Liver (tissue), 9 donors: Measurements from ENCODE around the gene BID. TPM values are rescaled to one million over a fixed set of nuclear protein-coding genes. Genes with fewer than 3 reads are reported as not detected.

Experiments used
- DNase-seq: peaks from one replicate; pipeline ENCODE4 v3.0.0-alpha.2; 2017; ENCODE audit warnings: low spot score
- H3K27ac ChIP-seq, 2 donors: one replicate each; pipeline ENCODE4 v1.7.0; 2013; ENCODE audit warnings: inconsistent platforms in 2 of 2, low read length in 2 of 2, control low read depth in 1 of 2, low read depth in 1 of 2, mild to moderate bottlenecking in 1 of 2
- H3K27me3 ChIP-seq, 4 donors: one replicate each; pipeline versions ENCODE4 v1.6.1 to v1.7.0; 2013; ENCODE audit warnings: low read length in 3 of 4, inconsistent platforms in 1 of 4, mild to moderate bottlenecking in 1 of 4, moderate library complexity in 1 of 4; ENCODE audit not compliant: control insufficient read depth in 4 of 4, insufficient read depth in 4 of 4
- H3K36me3 ChIP-seq, 4 donors: one replicate each; pipeline versions ENCODE4 v1.6.1 to v1.7.0; 2013; ENCODE audit warnings: low read length in 3 of 4, mild to moderate bottlenecking in 3 of 4, low read depth in 1 of 4, moderate library complexity in 1 of 4; ENCODE audit not compliant: control insufficient read depth in 4 of 4, insufficient read depth in 3 of 4
- H3K4me1 ChIP-seq, 4 donors: one replicate each; pipeline versions ENCODE4 v1.6.1 to v1.7.0; 2013; ENCODE audit warnings: low read length in 3 of 4, mild to moderate bottlenecking in 3 of 4, moderate library complexity in 1 of 4; ENCODE audit not compliant: control insufficient read depth in 4 of 4, insufficient read depth in 4 of 4
- H3K4me3 ChIP-seq, 3 donors: one replicate each; pipeline versions ENCODE4 v1.6.1 to v1.7.0; 2013; ENCODE audit warnings: low read length in 3 of 3, control low read depth in 1 of 3, low read depth in 1 of 3, mild to moderate bottlenecking in 1 of 3
- H3K9ac ChIP-seq, 2 donors: one replicate each; pipeline ENCODE4 v1.7.0; 2013; ENCODE audit warnings: low read length in 2 of 2, mild to moderate bottlenecking in 2 of 2, moderate library complexity in 2 of 2, control low read depth in 1 of 2, low read depth in 1 of 2
- H3K9me3 ChIP-seq, 4 donors: one replicate each; pipeline versions ENCODE4 v1.6.1 to v1.7.0; 2013; ENCODE audit warnings: low read length in 3 of 4; ENCODE audit not compliant: control insufficient read depth in 4 of 4
- CTCF ChIP-seq: fragments of 150-350 bp; IDR thresholded peaks from 2 replicates; pipeline ENCODE4 v1.5.1; 2017; ENCODE audit warnings: improper control_type of control experiment, low read depth, low read length; ENCODE audit not compliant: missing input control
- EGR1 ChIP-seq, 2 donors: IDR thresholded peaks; 2 replicates each; pipeline ENCODE4 v1.6.1; 2016 to 2018; ENCODE audit warnings: antibody characterized with exemption in 2 of 2, low read depth in 2 of 2
- FOXA1 ChIP-seq: IDR thresholded peaks from 2 replicates; pipeline ENCODE4 v1.6.1; 2016; ENCODE audit warnings: antibody characterized with exemption
- FOXA2 ChIP-seq: IDR thresholded peaks from 2 replicates; pipeline ENCODE4 v1.6.1; 2016; ENCODE audit warnings: antibody characterized with exemption
- GABPA ChIP-seq, 2 donors: IDR thresholded peaks in 1 of 2; conservative IDR thresholded peaks in 1 of 2; 2 replicates each; pipeline ENCODE4 v1.6.1; 2016; ENCODE audit warnings: antibody characterized with exemption in 2 of 2, mild to moderate bottlenecking in 1 of 2, moderate library complexity in 1 of 2
- HNF4A ChIP-seq, 2 donors: conservative IDR thresholded peaks; 2 replicates each; pipeline ENCODE4 v1.6.1; 2016; ENCODE audit warnings: antibody characterized with exemption in 2 of 2, mild to moderate bottlenecking in 2 of 2
- HNF4G ChIP-seq: IDR thresholded peaks from 2 replicates; pipeline ENCODE4 v1.6.1; 2016; ENCODE audit warnings: antibody characterized with exemption
- JUND ChIP-seq, 2 donors: IDR thresholded peaks; 2 replicates each; pipeline ENCODE4 v1.6.1; 2016; ENCODE audit warnings: antibody characterized with exemption in 2 of 2
- NR2F2 ChIP-seq: IDR thresholded peaks from 2 replicates; pipeline ENCODE4 v1.6.1; 2016; ENCODE audit warnings: antibody characterized with exemption
- RAD21 ChIP-seq, 2 donors: IDR thresholded peaks; 2 replicates each; pipeline ENCODE4 v1.6.1; 2016; ENCODE audit warnings: antibody characterized with exemption in 2 of 2, mild to moderate bottlenecking in 2 of 2
- RXRA ChIP-seq, 2 donors: IDR thresholded peaks; 2 replicates each; pipeline ENCODE4 v1.6.1; 2017 to 2018; ENCODE audit warnings: antibody characterized with exemption in 2 of 2, mild to moderate bottlenecking in 1 of 2
- SP1 ChIP-seq: IDR thresholded peaks from 2 replicates; pipeline ENCODE4 v1.6.1; 2018; ENCODE audit warnings: antibody characterized with exemption, mild to moderate bottlenecking
- TAF1 ChIP-seq: conservative IDR thresholded peaks from 2 replicates; pipeline ENCODE4 v1.6.1; 2016; ENCODE audit warnings: antibody characterized with exemption, mild to moderate bottlenecking
- YY1 ChIP-seq: IDR thresholded peaks from 2 replicates; pipeline ENCODE4 v1.6.1; 2016; ENCODE audit warnings: antibody characterized with exemption, mild to moderate bottlenecking
- whole genome bisulfite sequencing: extraction: QIAGEN DNeasy Blood & Tissue Kit; methylation state at CpG from one replicate; pipeline ENCODE4 v1.1.7; 2013; 5-methylcytosine and 5-hydroxymethylcytosine counted together
- polyA plus RNA-seq, 2 donors: library from polyadenylated mRNA; stranded (reverse) in 1 of 2; unstranded in 1 of 2; fragments of 200-250 nt in 1 of 2; fragments of >200 nt in 1 of 2; fragmentation: Nextera tagmentation in 1 of 2; extraction: Ambion mirVana in 1 of 2; gene quantifications; one replicate each; pipeline versions ENCODE4 v1.2.1 to v1.2.3, GENCODE V29; 2013 to 2015
- total RNA-seq, 2 donors: library from RNA; depleted of rRNA; stranded (reverse); fragments of >200 nt; gene quantifications; one replicate each; pipeline ENCODE4 v1.2.3, GENCODE V29; 2014
- TF ChIP-seq, protein P1 (sequence below): IDR thresholded peaks from 2 replicates; pipeline ENCODE4 v1.6.1; 2016; ENCODE audit warnings: antibody characterized with exemption
- TF ChIP-seq, protein P2 (sequence below): IDR thresholded peaks from 2 replicates; pipeline ENCODE4 v1.6.1; 2016; ENCODE audit warnings: antibody characterized with exemption
- TF ChIP-seq, protein P3 (sequence below): IDR thresholded peaks from 2 replicates; pipeline ENCODE4 v1.6.1; 2016; ENCODE audit warnings: antibody characterized with exemption, mild to moderate bottlenecking
- TF ChIP-seq, protein P4 (sequence below): IDR thresholded peaks from 2 replicates; pipeline ENCODE4 v1.6.1; 2016; ENCODE audit warnings: antibody characterized with exemption
- donor health status: healthy.
- donor health status: healthy.
- donor health status: healthy.
- donor health status: healthy.
- donor health status: healthy.

Gene BID
- total and polyA plus RNA-seq, 4 donors, result 28.7 to 66.9 (median 52.6) TPM

- H3K27ac ChIP-seq, result peak overlapping the region; percentile 59 to 70
- DNase-seq, result no peak
- H3K4me3 ChIP-seq, result no peak overlapping the region
- H3K4me1 ChIP-seq, result peaks cover 13 to 66% (median 59%) of the 10 kb centered on the region in 4 donors
- H3K27me3 ChIP-seq, result no peaks in the 10 kb centered on the region
- TF ChIP-seq RAD21 (IDR thresholded peaks at IDR 0.05) (no peak), GABPA (IDR thresholded peaks at IDR 0.05 in 1 of 2, conservative IDR thresholded peaks at IDR 0.05 in 1 of 2) (no peak), HNF4G (no peak), HNF4A (conservative IDR thresholded peaks at IDR 0.05) (no peak), JUND (IDR thresholded peaks at IDR 0.05) (no peak), EGR1 (IDR thresholded peaks at IDR 0.05; ENCODE audit: low read depth in 2 of 2) (no peak), FOXA2 (no peak), RXRA (IDR thresholded peaks at IDR 0.05) (no peak), YY1 (no peak), CTCF (no peak), SP1 (no peak), FOXA1 (no peak), TAF1 (no peak), NR2F2 (no peak)
- TF ChIP-seq, protein P1, sequence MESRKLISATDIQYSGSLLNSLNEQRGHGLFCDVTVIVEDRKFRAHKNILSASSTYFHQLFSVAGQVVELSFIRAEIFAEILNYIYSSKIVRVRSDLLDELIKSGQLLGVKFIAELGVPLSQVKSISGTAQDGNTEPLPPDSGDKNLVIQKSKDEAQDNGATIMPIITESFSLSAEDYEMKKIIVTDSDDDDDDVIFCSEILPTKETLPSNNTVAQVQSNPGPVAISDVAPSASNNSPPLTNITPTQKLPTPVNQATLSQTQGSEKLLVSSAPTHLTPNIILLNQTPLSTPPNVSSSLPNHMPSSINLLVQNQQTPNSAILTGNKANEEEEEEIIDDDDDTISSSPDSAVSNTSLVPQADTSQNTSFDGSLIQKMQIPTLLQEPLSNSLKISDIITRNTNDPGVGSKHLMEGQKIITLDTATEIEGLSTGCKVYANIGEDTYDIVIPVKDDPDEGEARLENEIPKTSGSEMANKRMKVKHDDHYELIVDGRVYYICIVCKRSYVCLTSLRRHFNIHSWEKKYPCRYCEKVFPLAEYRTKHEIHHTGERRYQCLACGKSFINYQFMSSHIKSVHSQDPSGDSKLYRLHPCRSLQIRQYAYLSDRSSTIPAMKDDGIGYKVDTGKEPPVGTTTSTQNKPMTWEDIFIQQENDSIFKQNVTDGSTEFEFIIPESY, result no peak
- TF ChIP-seq, protein P2, sequence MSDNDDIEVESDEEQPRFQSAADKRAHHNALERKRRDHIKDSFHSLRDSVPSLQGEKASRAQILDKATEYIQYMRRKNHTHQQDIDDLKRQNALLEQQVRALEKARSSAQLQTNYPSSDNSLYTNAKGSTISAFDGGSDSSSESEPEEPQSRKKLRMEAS, result no peak
- TF ChIP-seq, protein P3, sequence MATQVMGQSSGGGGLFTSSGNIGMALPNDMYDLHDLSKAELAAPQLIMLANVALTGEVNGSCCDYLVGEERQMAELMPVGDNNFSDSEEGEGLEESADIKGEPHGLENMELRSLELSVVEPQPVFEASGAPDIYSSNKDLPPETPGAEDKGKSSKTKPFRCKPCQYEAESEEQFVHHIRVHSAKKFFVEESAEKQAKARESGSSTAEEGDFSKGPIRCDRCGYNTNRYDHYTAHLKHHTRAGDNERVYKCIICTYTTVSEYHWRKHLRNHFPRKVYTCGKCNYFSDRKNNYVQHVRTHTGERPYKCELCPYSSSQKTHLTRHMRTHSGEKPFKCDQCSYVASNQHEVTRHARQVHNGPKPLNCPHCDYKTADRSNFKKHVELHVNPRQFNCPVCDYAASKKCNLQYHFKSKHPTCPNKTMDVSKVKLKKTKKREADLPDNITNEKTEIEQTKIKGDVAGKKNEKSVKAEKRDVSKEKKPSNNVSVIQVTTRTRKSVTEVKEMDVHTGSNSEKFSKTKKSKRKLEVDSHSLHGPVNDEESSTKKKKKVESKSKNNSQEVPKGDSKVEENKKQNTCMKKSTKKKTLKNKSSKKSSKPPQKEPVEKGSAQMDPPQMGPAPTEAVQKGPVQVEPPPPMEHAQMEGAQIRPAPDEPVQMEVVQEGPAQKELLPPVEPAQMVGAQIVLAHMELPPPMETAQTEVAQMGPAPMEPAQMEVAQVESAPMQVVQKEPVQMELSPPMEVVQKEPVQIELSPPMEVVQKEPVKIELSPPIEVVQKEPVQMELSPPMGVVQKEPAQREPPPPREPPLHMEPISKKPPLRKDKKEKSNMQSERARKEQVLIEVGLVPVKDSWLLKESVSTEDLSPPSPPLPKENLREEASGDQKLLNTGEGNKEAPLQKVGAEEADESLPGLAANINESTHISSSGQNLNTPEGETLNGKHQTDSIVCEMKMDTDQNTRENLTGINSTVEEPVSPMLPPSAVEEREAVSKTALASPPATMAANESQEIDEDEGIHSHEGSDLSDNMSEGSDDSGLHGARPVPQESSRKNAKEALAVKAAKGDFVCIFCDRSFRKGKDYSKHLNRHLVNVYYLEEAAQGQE, result no peak
- TF ChIP-seq, protein P4, sequence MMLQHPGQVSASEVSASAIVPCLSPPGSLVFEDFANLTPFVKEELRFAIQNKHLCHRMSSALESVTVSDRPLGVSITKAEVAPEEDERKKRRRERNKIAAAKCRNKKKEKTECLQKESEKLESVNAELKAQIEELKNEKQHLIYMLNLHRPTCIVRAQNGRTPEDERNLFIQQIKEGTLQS, result no peak
- no peaks in the 10 kb centered on the region for H3K9me3 ChIP-seq
- no peaks in the 10 kb centered on the region for H3K36me3 ChIP-seq
- no peak overlapping the region for H3K9ac ChIP-seq
- 69% methylated on average over 19 of the region's 19 CpGs for WGBS
Observed at GRCh38 chr22:17770180-17771077, 3.8 kb downstream of the BID start.
